GM12891 (cell line): Measurements from ENCODE around the gene RNU6-7.

Experiments
- DNase-seq: peaks from one replicate; pipeline ENCODE4 v3.0.0; 2011; ENCODE audit warnings: low spot score; ENCODE audit not compliant: insufficient read length
- FAIRE-seq: peaks from 2 replicates; lab custom pipeline; 2011; peaks lifted over from hg19 to GRCh38; lab: Jason Lieb, UNC
- PAX5 ChIP-seq: IDR thresholded peaks from 2 replicates; pipeline ENCODE4 v1.6.1; 2011; ENCODE audit warnings: low read length, moderate library complexity, mild to moderate bottlenecking; ENCODE audit not compliant: insufficient read depth, severe bottlenecking
- POLR2A ChIP-seq: IDR thresholded peaks from 2 replicates; pipeline ENCODE4 v1.6.1; 2011; ENCODE audit warnings: low read depth, low read length, control low read depth
- POLR2AphosphoS5 ChIP-seq: IDR thresholded peaks from 2 replicates; pipeline ENCODE4 v1.6.1; 2011; ENCODE audit warnings: low read depth, low read length, control low read depth
- POU2F2 ChIP-seq: IDR thresholded peaks from 2 replicates; pipeline ENCODE4 v1.6.1; 2011; ENCODE audit warnings: low read depth, mild to moderate bottlenecking, control low read depth, low read length, moderate library complexity
- SPI1 ChIP-seq: IDR thresholded peaks from 2 replicates; pipeline ENCODE4 v1.6.1; 2011; ENCODE audit warnings: low read depth, low read length, control low read depth
- TAF1 ChIP-seq: IDR thresholded peaks from 2 replicates; pipeline ENCODE4 v1.6.1; 2011; ENCODE audit warnings: low read depth, low read length, control low read depth

The RNU6-7 gene

GRCh38 chr14:32230181-32230580 lies 28.3 kb downstream of the RNU6-7 start:
- TF ChIP-seq POLR2A (no peak), PAX5 (no peak)
- FAIRE-seq, result no peak
- DNase-seq, result no peak

GRCh38 chr14:32230695-32231280 lies 28.9 kb downstream of the RNU6-7 start:
- DNase-seq (no peak), FAIRE-seq (no peak)

GRCh38 chr14:32232481-32232880 lies 30.6 kb downstream of the RNU6-7 start:
- TF ChIP-seq SPI1, result no peak
- TF ChIP-seq POU2F2, result no peak
- TF ChIP-seq TAF1, result no peak
- no peak for TF ChIP-seq POLR2A
- no peak for TF ChIP-seq PAX5
- TF ChIP-seq POLR2AphosphoS5, result no peak
- DNase-seq (no peak), FAIRE-seq (no peak)

More at GRCh38 chr14:32230695-32231280, 28.9 kb downstream of the RNU6-7 start:
- TF ChIP-seq POU2F2, result no peak
- TF ChIP-seq SPI1, result no peak
- TF ChIP-seq PAX5, result no peak
- no peak for TF ChIP-seq POLR2A
- no peak for TF ChIP-seq POLR2AphosphoS5
- TF ChIP-seq TAF1, result no peak

GRCh38 chr14:32233260-32233659 lies 31.4 kb downstream of the RNU6-7 start:
- no peak for TF ChIP-seq PAX5
- TF ChIP-seq TAF1, result no peak
- TF ChIP-seq POU2F2, result no peak
- FAIRE-seq, result no peak
- no peak for DNase-seq

GRCh38 chr14:32244404-32244803 lies 42.6 kb downstream of the RNU6-7 start:
- no peak for TF ChIP-seq PAX5
- no peak for TF ChIP-seq POLR2AphosphoS5
- TF ChIP-seq TAF1, result no peak
- no peak for TF ChIP-seq POLR2A
- TF ChIP-seq SPI1, result no peak
- TF ChIP-seq POU2F2, result no peak
- FAIRE-seq (no peak), DNase-seq (no peak)

- FAIRE-seq (no peak), DNase-seq (no peak)
- TF ChIP-seq POU2F2, result no peak
- no peak for TF ChIP-seq PAX5
- TF ChIP-seq POLR2A, result no peak
- TF ChIP-seq SPI1, result no peak
- no peak for TF ChIP-seq POLR2AphosphoS5
- no peak for TF ChIP-seq TAF1
Measured at GRCh38 chr14:32246751-32247150, 44.9 kb downstream of the RNU6-7 start.

GRCh38 chr14:32249371-32249770 lies 47.5 kb downstream of the RNU6-7 start:
- DNase-seq (no peak), FAIRE-seq (no peak)
- TF ChIP-seq POLR2AphosphoS5, result no peak
- TF ChIP-seq POLR2A, result no peak
- no peak for TF ChIP-seq SPI1
- no peak for TF ChIP-seq TAF1
- no peak for TF ChIP-seq POU2F2
- no peak for TF ChIP-seq PAX5

GRCh38 chr14:32249780-32250179 lies 47.9 kb downstream of the RNU6-7 start:
- FAIRE-seq (no peak), DNase-seq (no peak)
- TF ChIP-seq POU2F2, result no peak
- TF ChIP-seq POLR2A, result no peak
- no peak for TF ChIP-seq TAF1
- TF ChIP-seq SPI1, result no peak
- TF ChIP-seq POLR2AphosphoS5, result no peak

- TF ChIP-seq SPI1 (no peak), TAF1 (no peak), POLR2AphosphoS5 (no peak), PAX5 (no peak), POU2F2 (no peak), POLR2A (no peak)
- FAIRE-seq (no peak), DNase-seq (no peak)
Measured at GRCh38 chr14:32250681-32251080, 48.8 kb downstream of the RNU6-7 start.

- TF ChIP-seq SPI1, result no peak
- no peak for TF ChIP-seq TAF1
- no peak for TF ChIP-seq POLR2A
- TF ChIP-seq PAX5, result no peak
- TF ChIP-seq POU2F2, result no peak
- TF ChIP-seq POLR2AphosphoS5, result no peak
- DNase-seq (no peak), FAIRE-seq (no peak)
Measured at GRCh38 chr14:32251530-32251929, 49.7 kb downstream of the RNU6-7 start.
